ENCODE results near the gene AFG1L.
"Not testable (repeated sequence)": the region's sequence is repeated elsewhere in the genome, so short reads cannot be mapped to it uniquely, and the experiment has no call there.

Gene AFG1L

GRCh38 chr6:108294727-108295625, at the start of gene AFG1L:
TSS of gene AFG1L (plus strand) at chr6:108295054. CDS start at chr6:108295080, 26 bp downstream.
- DNase-seq (ENCODE audit: low read depth, low spot score), result peak; percentile 28
- peak within 1 kb of the TSS; percentile 81 for H3K27ac ChIP-seq
- peak within 1 kb of the TSS; percentile 91 for H3K4me3 ChIP-seq
- H3K36me3 ChIP-seq (ENCODE audit: insufficient read depth, low read length), result no peaks in the 10 kb centered on the region
- H3K9me3 ChIP-seq (ENCODE audit: low read depth, low read length), result no peaks in the 10 kb centered on the region
- H3K9ac ChIP-seq (ENCODE audit: insufficient read length), result peak within 1 kb of the TSS; percentile 88
- TF ChIP-seq FOXP2 (optimal IDR thresholded peaks at IDR 0.05; ENCODE audit: control extremely low read depth, extremely low read length, insufficient read depth) (no peak), POLR2AphosphoS5 (IDR thresholded peaks at IDR 0.05; ENCODE audit: borderline replicate concordance, low read depth, low read length) (peak; percentile 82)

- H3K4me3 ChIP-seq; H3K9me3 ChIP-seq (ENCODE audit: low read depth, low read length); DNase-seq (ENCODE audit: low read depth, low spot score); H3K9ac ChIP-seq (ENCODE audit: insufficient read length); H3K27ac ChIP-seq: not testable (repeated sequence)
- H3K36me3 ChIP-seq (ENCODE audit: insufficient read depth, low read length), result peaks cover 52% of the 10 kb centered on the region
Measured at GRCh38 chr6:108245095-108245494, 49.8 kb upstream of the AFG1L start.

- no peak for DNase-seq (ENCODE audit: low read depth, low spot score)
- H3K9ac ChIP-seq (ENCODE audit: insufficient read length), result no peak overlapping the region
- TF ChIP-seq EZH2 (IDR thresholded peaks at IDR 0.05) (no peak), FOXP2 (optimal IDR thresholded peaks at IDR 0.05; ENCODE audit: control extremely low read depth, extremely low read length, insufficient read depth) (no peak), POLR2AphosphoS5 (IDR thresholded peaks at IDR 0.05; ENCODE audit: borderline replicate concordance, low read depth, low read length) (no peak)
- H3K36me3 ChIP-seq (ENCODE audit: insufficient read depth, low read length), result peaks cover 34% of the 10 kb centered on the region
- peak overlapping the region; percentile 11; the same call in 1 of the 2 replicates for H3K27ac ChIP-seq
- no peak overlapping the region for H3K4me3 ChIP-seq
- H3K9me3 ChIP-seq (ENCODE audit: low read depth, low read length), result no peaks in the 10 kb centered on the region
Measured at GRCh38 chr6:108247965-108248536, 46.8 kb upstream of the AFG1L start.

GRCh38 chr6:108250240-108250866, 44.5 kb upstream of the AFG1L start:
- DNase-seq (ENCODE audit: low read depth, low spot score), result peak; percentile 12
- H3K4me3 ChIP-seq, result no peak overlapping the region
- no peaks in the 10 kb centered on the region for H3K9me3 ChIP-seq (ENCODE audit: low read depth, low read length)
- H3K9ac ChIP-seq (ENCODE audit: insufficient read length), result no peak overlapping the region
- H3K36me3 ChIP-seq (ENCODE audit: insufficient read depth, low read length), result peaks cover 29% of the 10 kb centered on the region; the same call in 1 of the 2 replicates
- no peak overlapping the region for H3K27ac ChIP-seq
- TF ChIP-seq FOXP2 (optimal IDR thresholded peaks at IDR 0.05; ENCODE audit: control extremely low read depth, extremely low read length, insufficient read depth) (no peak), EZH2 (IDR thresholded peaks at IDR 0.05) (no peak), POLR2AphosphoS5 (IDR thresholded peaks at IDR 0.05; ENCODE audit: borderline replicate concordance, low read depth, low read length) (no peak)

GRCh38 chr6:108251252-108251651, 43.6 kb upstream of the AFG1L start:
- peaks cover 33% of the 10 kb centered on the region for H3K36me3 ChIP-seq (ENCODE audit: insufficient read depth, low read length)
- no peak for DNase-seq (ENCODE audit: low read depth, low spot score)
- no peak overlapping the region for H3K4me3 ChIP-seq
- peak overlapping the region; percentile 33; the same call in 1 of the 2 replicates for H3K27ac ChIP-seq
- H3K9ac ChIP-seq (ENCODE audit: insufficient read length), result no peak overlapping the region
- TF ChIP-seq EZH2 (IDR thresholded peaks at IDR 0.05) (no peak), POLR2AphosphoS5 (IDR thresholded peaks at IDR 0.05; ENCODE audit: borderline replicate concordance, low read depth, low read length) (no peak), FOXP2 (optimal IDR thresholded peaks at IDR 0.05; ENCODE audit: control extremely low read depth, extremely low read length, insufficient read depth) (no peak)
- H3K9me3 ChIP-seq (ENCODE audit: low read depth, low read length), result no peaks in the 10 kb centered on the region

- H3K9ac ChIP-seq (ENCODE audit: insufficient read length), result no peak overlapping the region
- H3K27ac ChIP-seq, result 0 out of 2 replicates have a peak overlapping the region, but pooled peaks have one; percentile 17
- TF ChIP-seq EZH2 (IDR thresholded peaks at IDR 0.05) (no peak), POLR2AphosphoS5 (IDR thresholded peaks at IDR 0.05; ENCODE audit: borderline replicate concordance, low read depth, low read length) (no peak), FOXP2 (optimal IDR thresholded peaks at IDR 0.05; ENCODE audit: control extremely low read depth, extremely low read length, insufficient read depth) (no peak)
- peaks cover 33% of the 10 kb centered on the region for H3K36me3 ChIP-seq (ENCODE audit: insufficient read depth, low read length)
- no peak overlapping the region for H3K4me3 ChIP-seq
- H3K9me3 ChIP-seq (ENCODE audit: low read depth, low read length), result no peaks in the 10 kb centered on the region
- DNase-seq (ENCODE audit: low read depth, low spot score), result no peak
Measured at GRCh38 chr6:108252055-108252454, 42.8 kb upstream of the AFG1L start.

GRCh38 chr6:108253241-108253640, 41.6 kb upstream of the AFG1L start:
- Histone ChIP-seq H3K27ac (peak overlapping the region; percentile 77), H3K9ac (ENCODE audit: insufficient read length) (no peak overlapping the region), H3K9me3 (ENCODE audit: low read depth, low read length) (no peaks in the 10 kb centered on the region), H3K4me3 (no peak overlapping the region), H3K36me3 (ENCODE audit: insufficient read depth, low read length) (peaks cover 24% of the 10 kb centered on the region)
- no peak for DNase-seq (ENCODE audit: low read depth, low spot score)
- no peak for TF ChIP-seq EZH2 (IDR thresholded peaks at IDR 0.05)
- no peak for TF ChIP-seq FOXP2 (optimal IDR thresholded peaks at IDR 0.05; ENCODE audit: control extremely low read depth, extremely low read length, insufficient read depth)
- TF ChIP-seq POLR2AphosphoS5 (IDR thresholded peaks at IDR 0.05; ENCODE audit: borderline replicate concordance, low read depth, low read length), result no peak
